HG02642 (cell line): ENCODE measurements around the gene GPR152.
A peak's percentile ranks its signal among the peaks of the same experiment; 100 is the strongest.
"Not testable (repeated sequence)": the region's sequence is repeated elsewhere in the genome, so short reads cannot be mapped to it uniquely, and the experiment has no call there.

ENCODE experiments used
- ATAC-seq: cut with Tn5 transposase; IDR thresholded peaks from one replicate; pipeline ENCODE4 v1.9.1; 2021; ENCODE audit warnings: mild to moderate bottlenecking; ENCODE audit not compliant: unreplicated experiment, poor library complexity

GPR152 gene

DNA sequence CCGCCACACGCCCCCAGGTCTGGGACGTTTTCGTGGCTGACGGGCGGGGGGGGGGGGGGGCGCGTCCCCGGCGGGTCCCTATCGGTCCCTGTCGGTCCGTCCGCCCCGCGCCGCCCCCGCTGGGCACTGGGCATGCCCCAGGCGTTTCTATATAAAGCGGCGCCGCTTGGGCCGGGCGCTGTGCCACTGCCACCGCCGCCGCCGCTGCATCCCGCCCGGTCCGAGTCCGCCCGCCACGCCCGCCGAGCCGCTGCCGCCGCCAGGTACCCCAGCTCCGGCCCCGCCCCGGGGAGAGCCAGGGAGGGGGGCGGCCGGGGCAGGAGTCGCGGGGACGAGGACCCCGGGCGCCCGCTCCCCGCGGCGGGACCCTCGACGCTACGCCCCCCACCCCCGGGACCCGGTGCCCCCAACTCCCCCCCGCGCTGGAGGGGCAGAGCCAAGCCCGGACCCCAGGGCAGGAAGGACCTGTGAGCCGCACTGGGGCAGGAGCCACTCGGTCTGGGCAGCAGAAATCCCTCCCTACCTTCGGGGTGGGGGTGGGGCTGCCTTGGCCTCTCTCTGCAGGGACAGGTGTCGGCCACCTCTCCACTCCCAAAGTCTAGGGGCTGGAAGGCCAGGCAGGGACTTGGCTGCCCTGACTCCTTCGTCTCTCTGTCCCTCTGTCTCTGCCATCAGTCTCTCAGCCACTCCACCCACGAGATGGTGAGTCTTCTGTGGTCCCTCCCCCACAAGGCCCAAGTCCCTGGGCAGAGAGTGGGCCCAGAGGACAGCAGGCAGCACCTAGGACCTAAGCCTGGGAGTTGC lies 36.8 kb downstream of the GPR152 start, which contains the start of gene CARNS1:
CARNS1 (plus strand) TSS at position 178 of the 804 bp plus-strand sequence; CDS start at position 700, 522 bp downstream.
- ATAC-seq: no peak

- ATAC-seq: no peak
Observed at GRCh38 chr11:67413266-67413849, 39.2 kb downstream of the GPR152 start.

DNA sequence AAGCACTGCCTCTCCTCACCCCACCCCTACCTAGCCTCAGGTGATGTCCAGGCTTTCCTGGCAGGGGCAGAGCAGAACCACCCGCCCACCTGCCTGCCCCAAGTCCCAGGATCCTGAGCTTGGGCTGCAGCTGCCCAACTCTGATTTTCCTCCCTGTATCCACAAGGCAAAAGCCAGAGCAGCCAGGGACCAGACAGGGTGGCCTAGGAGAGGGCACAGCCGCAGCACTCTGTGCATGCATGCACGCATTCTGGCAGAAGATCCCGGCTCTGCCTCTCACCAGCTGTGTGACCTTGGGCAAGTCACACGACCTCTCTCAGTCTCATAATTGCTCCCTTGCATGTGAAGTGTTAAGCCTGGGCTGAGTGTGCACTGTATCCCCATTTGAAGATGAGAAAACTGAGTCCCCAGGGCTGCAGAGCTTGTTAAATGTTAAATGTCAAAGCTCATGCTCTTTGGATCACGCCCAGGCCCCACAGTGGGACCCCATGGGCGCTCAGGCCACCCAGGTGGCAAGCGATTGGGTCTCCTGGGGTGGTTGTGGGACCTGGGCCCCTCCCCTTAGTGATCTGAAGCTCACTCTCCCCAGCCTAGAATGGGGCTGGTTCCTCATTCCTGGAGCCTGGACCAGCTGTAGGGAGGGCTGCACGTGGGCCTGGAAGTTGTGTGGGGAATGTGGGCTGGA lies 39.9 kb downstream of the GPR152 start:
- ATAC-seq: no peak

DNA sequence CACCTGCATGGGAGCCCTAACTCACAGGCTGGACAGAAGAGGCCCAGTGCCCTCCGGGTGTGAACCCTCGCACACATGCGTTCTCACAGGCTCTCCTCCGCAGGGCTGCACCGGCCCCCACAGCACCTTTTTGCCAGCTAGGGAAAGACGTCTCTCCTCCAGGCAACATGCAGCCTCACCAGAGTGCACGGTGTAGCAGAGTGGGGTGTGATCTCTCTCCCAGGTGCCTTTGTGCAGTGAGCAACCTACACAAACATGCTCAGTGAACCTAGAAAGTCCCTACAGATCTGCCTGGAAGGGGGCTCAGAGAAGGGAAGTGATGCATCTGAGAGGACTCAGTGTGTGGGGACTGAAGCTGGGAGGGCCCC lies 40.8 kb downstream of the GPR152 start:
- no peak for ATAC-seq

GRCh38 chr11:67410984-67411784 lies 41.3 kb downstream of the GPR152 start:
- no peak for ATAC-seq

- no peak for ATAC-seq
Observed at GRCh38 chr11:67410369-67410831, 42.1 kb downstream of the GPR152 start.

DNA sequence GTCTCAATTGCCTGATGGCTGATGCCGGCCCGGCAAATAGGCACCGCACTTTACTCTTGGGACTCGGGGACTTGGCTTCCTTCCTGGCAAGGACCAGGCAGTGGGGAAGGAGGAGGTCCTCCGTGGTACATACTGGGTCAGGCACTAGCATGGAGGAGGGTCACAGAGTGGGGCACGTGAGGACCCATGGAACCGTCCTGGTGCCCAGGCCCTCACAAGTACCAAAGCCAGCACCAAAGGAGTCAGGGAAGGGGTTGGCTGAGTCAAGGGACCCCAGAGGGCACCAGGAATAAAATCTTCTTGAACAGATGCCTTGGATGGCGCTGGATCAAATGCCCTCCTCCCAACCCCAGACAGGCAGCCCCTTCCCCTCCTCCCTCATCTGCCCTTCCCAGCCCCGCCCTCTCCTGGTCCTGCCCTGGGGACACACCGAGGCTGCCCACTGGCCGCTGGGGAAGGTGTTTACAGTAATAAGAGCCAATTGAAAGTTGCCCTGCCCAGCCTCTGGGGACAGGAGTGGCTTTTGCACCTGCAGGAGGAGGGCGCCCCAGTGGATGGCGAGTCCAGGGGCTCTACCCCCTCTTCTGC lies 42.7 kb downstream of the GPR152 start:
- ATAC-seq: peak; percentile 6

DNA sequence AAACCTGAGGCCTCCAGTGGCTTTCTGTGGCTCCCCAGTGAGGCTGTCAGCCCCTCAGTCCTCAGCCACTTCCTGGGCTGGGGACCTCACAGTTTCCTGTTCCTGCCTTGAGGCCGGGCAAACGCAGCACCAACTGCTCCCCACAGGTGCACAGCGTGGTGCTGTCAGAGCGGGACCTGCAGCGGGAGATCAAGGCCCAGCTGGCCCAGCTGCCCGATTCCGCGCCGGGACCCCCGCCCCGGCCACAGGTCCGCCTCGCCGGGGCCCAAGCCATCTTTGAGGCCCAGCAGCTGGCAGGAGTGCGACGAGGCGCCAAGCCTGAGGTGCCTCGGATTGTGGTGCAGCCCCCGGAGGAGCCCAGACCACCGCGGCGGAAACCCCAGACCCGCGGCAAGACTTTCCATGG lies 43.3 kb downstream of the GPR152 start:
- peak; percentile 51 for ATAC-seq

DNA sequence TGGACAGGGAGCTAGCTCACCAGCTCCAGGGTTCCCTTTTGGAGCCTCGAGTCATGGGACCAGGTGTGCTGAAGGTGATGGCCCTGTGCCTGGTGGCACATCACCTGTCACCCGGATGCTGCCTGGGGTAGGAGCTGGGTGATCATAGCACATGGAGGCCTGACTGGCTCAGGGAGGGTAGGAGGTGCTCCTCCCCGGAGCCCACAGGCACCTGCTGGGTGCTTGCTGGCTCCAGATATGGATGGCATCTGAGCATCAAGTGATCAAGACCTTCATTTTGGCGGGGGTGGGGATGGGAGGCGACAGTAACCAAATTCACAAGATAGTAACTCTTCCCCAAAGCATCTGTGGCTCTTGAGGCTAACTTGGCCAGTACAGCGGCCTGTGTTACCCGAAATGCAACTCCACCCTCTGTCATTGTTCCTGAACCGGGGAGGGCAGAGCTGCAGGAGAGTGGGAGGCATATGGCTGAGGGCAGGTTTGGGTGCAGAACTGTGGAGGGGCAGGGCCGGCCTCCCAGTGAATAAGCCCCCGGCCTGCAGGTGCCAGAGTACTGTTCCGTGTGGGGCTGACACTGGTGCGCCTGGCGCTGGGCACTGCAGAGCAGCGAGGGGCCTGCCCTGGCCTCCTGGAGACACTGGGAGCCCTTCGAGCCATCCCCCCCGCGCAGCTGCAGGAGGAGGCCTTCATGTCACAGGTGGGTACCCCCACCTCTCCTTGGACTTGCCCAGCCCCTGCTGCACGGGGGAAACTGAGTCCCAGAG lies 43.9 kb downstream of the GPR152 start:
- ATAC-seq: peak; percentile 15

DNA sequence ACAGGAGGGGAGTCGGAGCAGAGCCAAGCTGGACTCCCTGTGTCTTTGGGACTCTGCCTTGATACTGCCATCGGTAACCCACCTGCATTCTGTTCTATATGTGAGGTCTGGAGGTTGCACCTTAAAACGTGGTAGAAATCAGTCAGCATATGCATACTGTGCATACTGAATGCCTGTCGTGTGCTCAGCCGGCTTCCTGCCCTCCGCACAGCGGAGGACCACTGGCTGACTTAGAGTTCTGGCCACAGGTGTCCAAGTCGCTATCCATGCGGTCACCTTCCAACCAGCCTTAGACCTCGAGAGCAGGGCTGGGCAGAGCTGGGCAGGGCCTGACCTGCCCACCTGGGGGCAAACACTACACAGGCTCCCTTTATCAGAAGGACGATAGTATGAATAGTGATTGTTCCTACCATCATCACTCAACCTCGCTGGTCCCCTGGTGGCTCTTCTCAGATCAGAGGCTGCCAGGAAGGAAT lies 44.8 kb downstream of the GPR152 start:
- no peak for ATAC-seq

- no peak for ATAC-seq
Observed at GRCh38 chr11:67406969-67407687, 45.4 kb downstream of the GPR152 start.

- no peak for ATAC-seq
Observed at GRCh38 chr11:67406420-67406968, 46.0 kb downstream of the GPR152 start.

GRCh38 chr11:67405688-67406339 lies 46.7 kb downstream of the GPR152 start:
- no peak for ATAC-seq

DNA sequence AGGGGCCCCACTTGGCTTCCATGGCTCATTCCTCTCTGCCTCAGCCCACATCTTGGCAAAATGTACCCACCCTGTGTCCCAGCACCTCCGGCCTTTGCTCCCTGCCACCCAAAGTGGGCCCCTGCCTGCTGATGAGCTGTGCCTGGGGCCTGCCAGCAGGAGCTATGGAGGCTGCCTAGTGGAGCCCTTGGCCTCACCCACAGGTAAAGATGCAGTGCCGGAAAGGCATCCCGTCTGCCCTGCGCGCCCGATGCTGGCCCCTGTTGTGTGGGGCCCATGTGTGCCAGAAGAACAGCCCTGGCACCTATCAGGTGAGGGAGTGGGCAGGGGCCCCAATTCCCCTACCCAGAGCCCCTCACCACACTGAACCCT lies 47.3 kb downstream of the GPR152 start:
- ATAC-seq: no peak

- ATAC-seq: no peak
Observed at GRCh38 chr11:67404515-67405195, 47.9 kb downstream of the GPR152 start.

- ATAC-seq: not testable (repeated sequence)
Observed at GRCh38 chr11:67403085-67403484, 49.4 kb downstream of the GPR152 start.

DNA sequence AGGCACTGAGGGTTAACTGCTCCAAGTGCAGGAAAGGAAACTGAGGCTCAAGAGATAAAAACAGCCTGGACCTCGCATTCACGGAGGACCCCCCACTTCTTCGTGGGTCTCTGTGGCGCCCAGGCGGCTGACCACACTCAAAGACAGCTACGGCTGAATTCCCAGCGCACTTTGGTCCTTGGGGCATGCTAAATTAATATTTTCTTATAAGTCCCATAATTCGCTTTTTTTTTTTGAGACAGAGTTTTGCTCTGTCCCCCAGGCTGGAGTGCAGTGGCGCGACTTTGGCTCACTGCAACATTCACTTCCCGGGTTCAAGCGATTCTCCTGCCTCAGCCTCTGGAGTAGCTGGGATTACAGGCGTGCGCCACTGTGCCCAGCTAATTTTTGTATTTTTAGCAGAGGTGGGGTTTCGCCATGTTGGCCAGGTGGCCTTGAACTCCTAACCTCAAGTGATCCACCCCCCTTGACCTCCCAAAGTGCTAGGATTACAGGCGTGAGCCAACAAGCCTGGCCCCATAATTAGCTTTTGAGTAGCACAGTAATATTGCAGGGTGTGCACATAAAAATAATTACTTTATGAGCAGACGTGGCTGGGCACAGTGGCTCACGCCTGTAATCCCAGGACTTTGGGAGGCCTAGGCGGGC lies 50.2 kb downstream of the GPR152 start:
- not testable (repeated sequence) for ATAC-seq
